Right lung (tissue), 5 donors: ENCODE results near the gene ULK2. TPM values are rescaled to one million over a fixed set of nuclear protein-coding genes. Genes with fewer than 3 reads are reported as not detected.
A peak's percentile ranks its signal among the peaks of the same experiment; 100 is the strongest.

Source experiments
- DNase-seq, 2 donors: peaks; one replicate each; pipeline ENCODE4 v3.0.0-alpha.2; 2013
- polyA plus RNA-seq, 5 donors: library from polyadenylated mRNA; unstranded; fragments of 120-200 nt; gene quantifications; one replicate each; pipeline versions ENCODE4 v1.2.1 to v1.2.3, GENCODE V29; 2013; ENCODE audit warnings: inconsistent platforms in 1 of 5, low replicate concordance in 1 of 5; ENCODE audit not compliant: insufficient read length in 5 of 5, insufficient read depth in 1 of 5

Gene ULK2
- polyA plus RNA-seq, 5 donors, result 21.5 to 36.8 (median 29.9) TPM

GRCh38 chr17:19729900-19730299, 137.8 kb downstream of the ULK2 start:
- no peak for DNase-seq

GRCh38 chr17:19728084-19728495, 139.6 kb downstream of the ULK2 start:
- DNase-seq, result peak; percentile 83 to 86

GRCh38 chr17:19727501-19728078, 140.1 kb downstream of the ULK2 start:
- DNase-seq, result peak; percentile 67 to 81

GRCh38 chr17:19726631-19727376, 140.9 kb downstream of the ULK2 start:
- DNase-seq, result no peak

GRCh38 chr17:19725486-19725885, 142.2 kb downstream of the ULK2 start:
- no peak for DNase-seq

- no peak for DNase-seq
Measured at GRCh38 chr17:19724501-19725420, 143.0 kb downstream of the ULK2 start.

- no peak for DNase-seq
Measured at GRCh38 chr17:19723964-19724363, 143.8 kb downstream of the ULK2 start.

Other genes with a start within 250 kb of the ULK2 start
- gene ALDH3A2, start 219.2 kb downstream of the ULK2 start, polyA plus RNA-seq, result 10 to 100 TPM; 48.4 to 81.1 (median 69.8) TPM
- gene SLC47A2, start 151.4 kb downstream of the ULK2 start, polyA plus RNA-seq, result under 1 TPM; 0.25 to 0.40 (median 0.30) TPM
- gene ALDH3A1, start 119.6 kb downstream of the ULK2 start, polyA plus RNA-seq, result under 1 TPM; 0.34 to 0.67 (median 0.39) TPM
- 10 to 100 TPM; 22.7 to 34.2 (median 29.4) TPM for gene AKAP10, start 109.9 kb upstream of the ULK2 start, polyA plus RNA-seq
- 1 to 10 TPM; 5.4 to 9.0 (median 6.5) TPM for gene SPECC1, start 141.4 kb upstream of the ULK2 start, polyA plus RNA-seq